HEK293 (cell line): ENCODE results near the gene RBBP8NL.

Source experiments
- CTCF ChIA-PET: fragments of 350-600 bp; formaldehyde crosslinking; extraction: SDS; loops from one replicate; lab custom pipeline; 2021; ENCODE audit warnings: antibody characterized with exemption; lab: Yijun Ruan, JAX
- POLR2A ChIA-PET: fragments of 300-600 bp; formaldehyde crosslinking; extraction: SDS; loops from one replicate; lab custom pipeline; 2020; ENCODE audit warnings: antibody characterized with exemption, inconsistent platforms; lab: Yijun Ruan, JAX
- H3K27ac ChIP-seq: fragments of 200-500 bp; sonication (Bioruptor generic); 2 replicates; pipeline ENCODE4 v1.5.1; 2014; ENCODE audit warnings: low read depth, low read length, control low read depth, inconsistent platforms; ENCODE audit errors: extremely low read depth
- H3K36me3 ChIP-seq, 2 experiments: fragments of 200-500 bp in 1 of 2; sonication (Bioruptor generic) in 1 of 2; 1 replicate in 1 of 2; 2 replicates in 1 of 2; pipeline ENCODE4 v1.5.1; 2014 to 2017; ENCODE audit warnings: inconsistent platforms in 2 of 2, low read length in 2 of 2; ENCODE audit not compliant: control insufficient read depth in 2 of 2, insufficient read depth in 1 of 2
- H3K4me1 ChIP-seq: fragments of 200-500 bp; sonication (Bioruptor generic); 2 replicates; pipeline ENCODE4 v1.5.1; 2014; ENCODE audit warnings: mild to moderate bottlenecking, low read length, inconsistent platforms; ENCODE audit not compliant: control insufficient read depth, insufficient read depth
- H3K4me3 ChIP-seq: 2 replicates; pipeline ENCODE4 v1.5.1; 2011; ENCODE audit warnings: low read depth, mild to moderate bottlenecking, control low read depth, low read length, moderate library complexity
- H3K9me3 ChIP-seq: fragments of 200-500 bp; sonication (Bioruptor generic); 2 replicates; pipeline ENCODE4 v1.5.1; 2014; ENCODE audit warnings: low read depth, low read length, inconsistent platforms; ENCODE audit not compliant: control insufficient read depth, insufficient read depth
- HOXA7 ChIP-seq: sonication (generic); formaldehyde crosslinking; IDR thresholded peaks from 2 replicates; pipeline ENCODE4 v1.8.1; 2022; ENCODE audit warnings: missing genetic modification reagents, borderline replicate concordance
- OVOL3 ChIP-seq: fragments of 450-650 bp; formaldehyde crosslinking; IDR thresholded peaks from 2 replicates; pipeline ENCODE4 v1.5.1; 2016; ENCODE audit warnings: missing biosample characterization, missing genetic modification characterization
- ZBTB10 ChIP-seq: fragments of 450-650 bp; formaldehyde crosslinking; IDR thresholded peaks from 2 replicates; pipeline ENCODE4 v1.5.1; 2016; ENCODE audit warnings: missing biosample characterization, missing genetic modification characterization
- ZBTB26 ChIP-seq: fragments of 450-650 bp; formaldehyde crosslinking; optimal IDR thresholded peaks from 2 replicates; pipeline ENCODE3; 2016; ENCODE audit warnings: missing biosample characterization, mild to moderate bottlenecking, missing genetic modification characterization
- ZFHX2 ChIP-seq: fragments of 450-650 bp; formaldehyde crosslinking; conservative IDR thresholded peaks from 2 replicates; pipeline ENCODE4 v1.5.1; 2016; ENCODE audit warnings: missing biosample characterization, missing genetic modification characterization
- ZNF132 ChIP-seq: fragments of 450-650 bp; formaldehyde crosslinking; IDR thresholded peaks from 2 replicates; pipeline ENCODE4 v1.5.1; 2017; ENCODE audit warnings: missing biosample characterization, missing genetic modification characterization, borderline replicate concordance
- ZNF138 ChIP-seq: fragments of 450-650 bp; formaldehyde crosslinking; IDR thresholded peaks from 2 replicates; pipeline ENCODE4 v1.5.1; 2016; ENCODE audit warnings: missing biosample characterization, missing genetic modification characterization, borderline replicate concordance
- ZNF239 ChIP-seq: fragments of 450-650 bp; formaldehyde crosslinking; IDR thresholded peaks from 2 replicates; pipeline ENCODE4 v1.5.1; 2016; ENCODE audit warnings: missing biosample characterization, missing genetic modification characterization
- ZNF311 ChIP-seq: fragments of 450-650 bp; formaldehyde crosslinking; IDR thresholded peaks from 2 replicates; pipeline ENCODE4 v1.5.1; 2017; ENCODE audit warnings: missing biosample characterization, missing genetic modification characterization, borderline replicate concordance
- ZNF426 ChIP-seq: fragments of 450-650 bp; formaldehyde crosslinking; IDR thresholded peaks from 2 replicates; pipeline ENCODE4 v1.5.1; 2017; ENCODE audit warnings: missing biosample characterization, missing genetic modification characterization, mild to moderate bottlenecking, inconsistent platforms, moderate library complexity
- ZNF529 ChIP-seq: fragments of 450-650 bp; formaldehyde crosslinking; IDR thresholded peaks from 2 replicates; pipeline ENCODE4 v1.5.1; 2017; ENCODE audit warnings: missing genetic modification characterization, missing biosample characterization; ENCODE audit not compliant: insufficient replicate concordance
- ZNF560 ChIP-seq: fragments of 450-650 bp; formaldehyde crosslinking; IDR thresholded peaks from 2 replicates; pipeline ENCODE4 v1.5.1; 2017; ENCODE audit warnings: missing biosample characterization, missing genetic modification characterization, borderline replicate concordance
- ZNF658 ChIP-seq: fragments of 450-650 bp; formaldehyde crosslinking; IDR thresholded peaks from 2 replicates; pipeline ENCODE4; 2016; ENCODE audit warnings: missing biosample characterization, missing genetic modification characterization
- ZNF768 ChIP-seq: fragments of 450-650 bp; formaldehyde crosslinking; IDR thresholded peaks from 2 replicates; pipeline ENCODE4 v1.5.1; 2018; ENCODE audit warnings: missing biosample characterization, mild to moderate bottlenecking, missing genetic modification characterization
- TF ChIP-seq, protein P1 (sequence below): fragments of 450-650 bp; IDR thresholded peaks from 2 replicates; pipeline ENCODE4 v1.5.1; 2018; ENCODE audit warnings: missing biosample characterization, mild to moderate bottlenecking, missing genetic modification characterization
- TF ChIP-seq, protein P2 (sequence below): fragments of 450-650 bp; formaldehyde crosslinking; IDR thresholded peaks from 2 replicates; pipeline ENCODE4 v1.5.1; 2017; ENCODE audit warnings: missing biosample characterization, mild to moderate bottlenecking, missing genetic modification characterization, moderate library complexity
- TF ChIP-seq, protein P3 (sequence below): fragments of 450-650 bp; formaldehyde crosslinking; IDR thresholded peaks from 2 replicates; pipeline ENCODE4 v1.5.1; 2016; ENCODE audit warnings: missing biosample characterization, missing genetic modification characterization, borderline replicate concordance

Gene RBBP8NL

DNA sequence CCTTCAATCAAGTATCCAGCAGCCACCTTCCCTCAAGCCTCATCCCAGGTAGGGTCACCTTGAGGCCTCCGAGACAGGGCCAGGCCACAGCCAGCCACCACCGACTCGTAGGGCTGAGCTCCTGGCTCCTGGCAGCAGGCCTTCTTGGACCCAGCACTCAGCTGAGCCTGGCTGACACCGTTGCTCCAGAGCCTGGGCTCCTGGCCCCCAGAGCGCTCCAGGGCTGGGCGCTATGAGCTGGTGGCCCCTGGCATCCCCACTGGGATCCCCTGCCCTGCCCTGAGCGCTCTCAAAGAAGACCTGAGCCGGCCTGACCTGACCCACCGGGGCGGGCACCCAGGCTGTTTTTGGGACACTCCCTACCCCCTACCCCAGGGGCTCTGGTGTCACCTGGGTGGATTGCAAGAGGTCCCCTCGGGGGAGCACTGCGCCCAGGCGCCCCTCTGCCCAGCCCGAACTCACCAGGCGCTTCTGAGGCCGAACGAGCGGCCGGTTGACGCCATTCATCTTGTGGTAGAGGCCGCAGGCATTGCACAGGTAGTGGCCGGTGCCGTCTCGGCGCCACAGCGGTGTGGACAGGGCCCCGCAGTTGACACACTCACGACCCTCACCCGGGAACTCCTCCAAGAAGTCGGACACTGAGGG lies 45.7 kb upstream of the RBBP8NL start:
- POLR2A ChIA-PET: no interaction called here
- H3K27ac ChIP-seq: no peak overlapping the region
- CTCF ChIA-PET: interaction anchor here (0.6 kb wide), 1 partner anchor 136 kb away, joined by 3 read pairs; no protein-coding TSS in a partner anchor

DNA sequence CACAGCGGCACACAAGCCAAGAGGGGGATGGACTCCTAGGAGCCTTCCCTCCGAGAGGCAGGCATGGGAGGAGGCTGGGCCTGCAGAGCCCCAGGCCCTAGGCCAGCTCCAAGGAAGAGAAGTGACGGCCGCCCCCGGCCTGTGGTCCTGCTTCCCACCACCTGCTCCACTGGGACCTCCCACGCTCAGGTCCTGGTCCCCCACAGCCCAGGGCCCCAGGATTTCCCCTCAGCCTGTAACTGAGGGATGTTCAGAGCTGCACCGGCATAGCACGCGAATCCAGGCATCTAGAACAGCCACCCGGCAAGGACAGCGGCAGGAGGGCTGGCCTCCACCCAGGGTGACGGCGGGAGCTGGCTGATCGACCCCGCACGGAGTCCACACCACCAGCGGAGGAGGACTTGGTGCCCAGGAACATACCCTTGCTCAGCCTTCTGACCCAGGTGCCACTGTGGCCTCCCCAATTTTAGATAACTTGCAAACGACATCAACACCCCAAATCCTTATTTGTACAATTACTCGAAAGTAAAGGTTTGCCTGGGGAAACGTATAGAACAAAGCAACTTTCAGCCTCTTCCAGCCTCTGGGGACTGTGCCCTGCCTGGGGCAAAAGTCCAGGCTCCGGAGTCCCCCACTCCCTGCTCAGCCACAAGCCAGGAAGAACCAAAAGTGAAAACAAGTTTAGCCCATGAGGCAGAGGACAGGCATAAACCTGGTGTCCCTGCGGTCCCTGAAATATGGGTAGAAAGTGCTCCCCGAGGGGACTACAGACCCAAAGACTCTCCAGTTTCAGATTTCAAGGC lies 45.0 kb upstream of the RBBP8NL start:
- no peaks in the 10 kb centered on the region for H3K4me1 ChIP-seq
- H3K27ac ChIP-seq: no peak overlapping the region
- CTCF ChIA-PET: no interaction called here
- POLR2A ChIA-PET: no interaction called here
- H3K4me3 ChIP-seq: no peak overlapping the region
- TF ChIP-seq, protein P1, sequence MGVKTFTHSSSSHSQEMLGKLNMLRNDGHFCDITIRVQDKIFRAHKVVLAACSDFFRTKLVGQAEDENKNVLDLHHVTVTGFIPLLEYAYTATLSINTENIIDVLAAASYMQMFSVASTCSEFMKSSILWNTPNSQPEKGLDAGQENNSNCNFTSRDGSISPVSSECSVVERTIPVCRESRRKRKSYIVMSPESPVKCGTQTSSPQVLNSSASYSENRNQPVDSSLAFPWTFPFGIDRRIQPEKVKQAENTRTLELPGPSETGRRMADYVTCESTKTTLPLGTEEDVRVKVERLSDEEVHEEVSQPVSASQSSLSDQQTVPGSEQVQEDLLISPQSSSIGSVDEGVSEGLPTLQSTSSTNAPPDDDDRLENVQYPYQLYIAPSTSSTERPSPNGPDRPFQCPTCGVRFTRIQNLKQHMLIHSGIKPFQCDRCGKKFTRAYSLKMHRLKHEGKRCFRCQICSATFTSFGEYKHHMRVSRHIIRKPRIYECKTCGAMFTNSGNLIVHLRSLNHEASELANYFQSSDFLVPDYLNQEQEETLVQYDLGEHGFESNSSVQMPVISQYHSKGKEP (tag by site-specific recombination): no peak
- 0 out of 2 replicates have a peak, but pooled peaks have one; percentile 25 for TF ChIP-seq ZFHX2 (tag by site-specific recombination)
- TF ChIP-seq, all 188 proteins: peak for 1
- H3K36me3 ChIP-seq: no peaks in the 10 kb centered on the region
- H3K9me3 ChIP-seq: no peaks in the 10 kb centered on the region

More for the DNA sequence above, 45.7 kb upstream of the RBBP8NL start:
- Histone ChIP-seq H3K4me1 (no peaks in the 10 kb centered on the region), H3K9me3 (no peaks in the 10 kb centered on the region), H3K36me3 (no peaks in the 10 kb centered on the region), H3K4me3 (no peak overlapping the region)
- TF ChIP-seq, protein P2, sequence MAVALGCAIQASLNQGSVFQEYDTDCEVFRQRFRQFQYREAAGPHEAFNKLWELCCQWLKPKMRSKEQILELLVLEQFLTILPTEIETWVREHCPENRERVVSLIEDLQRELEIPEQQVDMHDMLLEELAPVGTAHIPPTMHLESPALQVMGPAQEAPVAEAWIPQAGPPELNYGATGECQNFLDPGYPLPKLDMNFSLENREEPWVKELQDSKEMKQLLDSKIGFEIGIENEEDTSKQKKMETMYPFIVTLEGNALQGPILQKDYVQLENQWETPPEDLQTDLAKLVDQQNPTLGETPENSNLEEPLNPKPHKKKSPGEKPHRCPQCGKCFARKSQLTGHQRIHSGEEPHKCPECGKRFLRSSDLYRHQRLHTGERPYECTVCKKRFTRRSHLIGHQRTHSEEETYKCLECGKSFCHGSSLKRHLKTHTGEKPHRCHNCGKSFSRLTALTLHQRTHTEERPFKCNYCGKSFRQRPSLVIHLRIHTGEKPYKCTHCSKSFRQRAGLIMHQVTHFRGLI (tag by site-specific recombination): peak; percentile 21; the same call in 1 of the 2 replicates
- TF ChIP-seq ZNF560 (tag by site-specific recombination): no peak

DNA sequence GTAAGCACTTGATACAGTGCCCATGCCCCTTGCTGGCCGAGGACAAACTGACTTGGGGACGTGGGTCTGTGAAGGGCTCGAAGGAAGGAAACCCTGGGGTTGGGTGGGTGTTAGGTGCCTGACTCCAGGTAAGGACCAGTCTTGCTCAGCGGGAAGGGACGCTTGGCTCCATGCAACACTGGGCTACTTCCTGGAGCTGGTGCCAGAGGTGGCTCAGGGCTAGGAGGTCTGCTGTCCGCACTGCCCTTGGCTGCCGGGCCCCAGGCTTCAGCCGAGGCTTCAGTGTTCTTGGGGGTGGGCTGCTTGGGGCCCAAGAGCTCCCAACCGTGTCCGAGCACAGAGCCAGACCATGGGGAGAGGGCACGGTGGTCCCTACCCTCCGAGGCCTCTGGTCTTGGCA lies 43.1 kb upstream of the RBBP8NL start:
- Histone ChIP-seq H3K4me3 (no peak overlapping the region), H3K27ac (no peak overlapping the region), H3K4me1 (no peaks in the 10 kb centered on the region), H3K36me3 (no peaks in the 10 kb centered on the region), H3K9me3 (no peaks in the 10 kb centered on the region)
- TF ChIP-seq ZBTB10 (tag by site-specific recombination) (no peak), ZNF768 (tag by site-specific recombination) (no peak), ZNF426 (no peak), ZFHX2 (tag by site-specific recombination) (no peak), OVOL3 (tag by site-specific recombination) (no peak), ZNF132 (tag by site-specific recombination) (no peak), ZNF658 (no peak), ZNF311 (tag by site-specific recombination) (no peak), ZNF239 (no peak), ZNF138 (tag by site-specific recombination) (no peak), ZBTB26 (tag by site-specific recombination) (no peak), HOXA7 (no peak), ZNF529 (no peak)
- TF ChIP-seq, protein P3, sequence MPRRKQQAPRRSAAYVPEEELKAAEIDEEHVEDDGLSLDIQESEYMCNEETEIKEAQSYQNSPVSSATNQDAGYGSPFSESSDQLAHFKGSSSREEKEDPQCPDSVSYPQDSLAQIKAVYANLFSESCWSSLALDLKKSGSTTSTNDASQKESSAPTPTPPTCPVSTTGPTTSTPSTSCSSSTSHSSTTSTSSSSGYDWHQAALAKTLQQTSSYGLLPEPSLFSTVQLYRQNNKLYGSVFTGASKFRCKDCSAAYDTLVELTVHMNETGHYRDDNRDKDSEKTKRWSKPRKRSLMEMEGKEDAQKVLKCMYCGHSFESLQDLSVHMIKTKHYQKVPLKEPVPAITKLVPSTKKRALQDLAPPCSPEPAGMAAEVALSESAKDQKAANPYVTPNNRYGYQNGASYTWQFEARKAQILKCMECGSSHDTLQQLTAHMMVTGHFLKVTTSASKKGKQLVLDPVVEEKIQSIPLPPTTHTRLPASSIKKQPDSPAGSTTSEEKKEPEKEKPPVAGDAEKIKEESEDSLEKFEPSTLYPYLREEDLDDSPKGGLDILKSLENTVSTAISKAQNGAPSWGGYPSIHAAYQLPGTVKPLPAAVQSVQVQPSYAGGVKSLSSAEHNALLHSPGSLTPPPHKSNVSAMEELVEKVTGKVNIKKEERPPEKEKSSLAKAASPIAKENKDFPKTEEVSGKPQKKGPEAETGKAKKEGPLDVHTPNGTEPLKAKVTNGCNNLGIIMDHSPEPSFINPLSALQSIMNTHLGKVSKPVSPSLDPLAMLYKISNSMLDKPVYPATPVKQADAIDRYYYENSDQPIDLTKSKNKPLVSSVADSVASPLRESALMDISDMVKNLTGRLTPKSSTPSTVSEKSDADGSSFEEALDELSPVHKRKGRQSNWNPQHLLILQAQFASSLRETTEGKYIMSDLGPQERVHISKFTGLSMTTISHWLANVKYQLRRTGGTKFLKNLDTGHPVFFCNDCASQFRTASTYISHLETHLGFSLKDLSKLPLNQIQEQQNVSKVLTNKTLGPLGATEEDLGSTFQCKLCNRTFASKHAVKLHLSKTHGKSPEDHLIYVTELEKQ (tag by site-specific recombination): no peak
- CTCF ChIA-PET: interaction anchor here (0.7 to 0.9 kb wide), 2 partner anchors 29 to 146 kb away, joined by 3 to 6 read pairs; no protein-coding TSS in a partner anchor
- POLR2A ChIA-PET: no interaction called here
